HG03432 (cell line): Measurements from ENCODE around the gene GP1BB.

Source experiments
- ATAC-seq: cut with Tn5 transposase; IDR thresholded peaks from one replicate; pipeline ENCODE4 v1.9.1; 2021; ENCODE audit warnings: mild to moderate bottlenecking, moderate library complexity; ENCODE audit not compliant: unreplicated experiment

The GP1BB gene

GRCh38 chr22:19754701-19755144 is 31.4 kb downstream of the GP1BB start:
- no peak for ATAC-seq

- no peak for ATAC-seq
Measured at GRCh38 chr22:19755145-19755710, 31.9 kb downstream of the GP1BB start.

- no peak for ATAC-seq
Measured at GRCh38 chr22:19755722-19756287, 32.5 kb downstream of the GP1BB start.

- no peak for ATAC-seq
Measured at GRCh38 chr22:19756288-19757128, 33.2 kb downstream of the GP1BB start.

- no peak for ATAC-seq
Measured at GRCh38 chr22:19757140-19757984, 34.0 kb downstream of the GP1BB start.

GRCh38 chr22:19757985-19758895 is 34.9 kb downstream of the GP1BB start:
- no peak for ATAC-seq

- no peak for ATAC-seq
Measured at GRCh38 chr22:19758896-19759426, 35.6 kb downstream of the GP1BB start.

GRCh38 chr22:19759427-19760057 is 36.2 kb downstream of the GP1BB start:
- ATAC-seq, result no peak

- ATAC-seq, result no peak
Measured at GRCh38 chr22:19760058-19760950, 37.0 kb downstream of the GP1BB start, which contains the start of gene TBX1. Gene TBX1 (plus strand): TSS chr22:19760778. CDS start chr22:19760844, 66 bp downstream.

- no peak for ATAC-seq
Measured at GRCh38 chr22:19760951-19761724, 37.8 kb downstream of the GP1BB start.

GRCh38 chr22:19761725-19762567 is 38.6 kb downstream of the GP1BB start:
- no peak for ATAC-seq

GRCh38 chr22:19762568-19763457 is 39.5 kb downstream of the GP1BB start:
- no peak for ATAC-seq

GRCh38 chr22:19763458-19764298 is 40.3 kb downstream of the GP1BB start:
- ATAC-seq, result no peak

- no peak for ATAC-seq
Measured at GRCh38 chr22:19764299-19764593, 40.9 kb downstream of the GP1BB start.
